NCI-H69 (cell line): Measurements from ENCODE around the gene CACNA2D1.

Experiments
- DNase-seq: peaks from one replicate; lab custom pipeline; 2025; lab: John Stamatoyannopoulos, UW

The CACNA2D1 gene

GRCh38 chr7:82230811-82231581 is 212.6 kb downstream of the CACNA2D1 start:
- peak; percentile 89 for DNase-seq

- DNase-seq = no peak
Observed at GRCh38 chr7:82229164-82229563, 214.4 kb downstream of the CACNA2D1 start.

GRCh38 chr7:82226191-82226590 is 217.4 kb downstream of the CACNA2D1 start:
- DNase-seq = no peak

- no peak for DNase-seq
Observed at GRCh38 chr7:82224529-82224928, 219.0 kb downstream of the CACNA2D1 start.

- no peak for DNase-seq
Observed at GRCh38 chr7:82223580-82223979, 220.0 kb downstream of the CACNA2D1 start.

- no peak for DNase-seq
Observed at GRCh38 chr7:82221152-82221674, 222.4 kb downstream of the CACNA2D1 start.

GRCh38 chr7:82212466-82212865 is 231.1 kb downstream of the CACNA2D1 start:
- DNase-seq = no peak

- peak; percentile 58 for DNase-seq
Observed at GRCh38 chr7:82211333-82211732, 232.2 kb downstream of the CACNA2D1 start.

GRCh38 chr7:82210416-82211184 is 233.0 kb downstream of the CACNA2D1 start:
- peak; percentile 68 for DNase-seq

GRCh38 chr7:82209179-82209747 is 234.3 kb downstream of the CACNA2D1 start:
- peak; percentile 79 for DNase-seq

GRCh38 chr7:82204694-82205093 is 238.9 kb downstream of the CACNA2D1 start:
- peak; percentile 54 for DNase-seq

- no peak for DNase-seq
Observed at GRCh38 chr7:82202965-82203364, 240.6 kb downstream of the CACNA2D1 start.

- DNase-seq = peak; percentile 63
Observed at GRCh38 chr7:82202107-82202506, 241.5 kb downstream of the CACNA2D1 start.

- no peak for DNase-seq
Observed at GRCh38 chr7:82200601-82201000, 243.0 kb downstream of the CACNA2D1 start.

- DNase-seq = peak; percentile 70
Observed at GRCh38 chr7:82194016-82194643, 249.4 kb downstream of the CACNA2D1 start.

- DNase-seq = no peak
Observed at GRCh38 chr7:82188636-82189035, 254.9 kb downstream of the CACNA2D1 start.

- DNase-seq = no peak
Observed at GRCh38 chr7:82185443-82185842, 258.1 kb downstream of the CACNA2D1 start.

GRCh38 chr7:82183634-82184033 is 259.9 kb downstream of the CACNA2D1 start:
- no peak for DNase-seq

- peak; percentile 55 for DNase-seq
Observed at GRCh38 chr7:82179311-82179710, 264.3 kb downstream of the CACNA2D1 start.

GRCh38 chr7:82175319-82175718 is 268.3 kb downstream of the CACNA2D1 start:
- DNase-seq = peak; percentile 79

GRCh38 chr7:82173400-82174021 is 270.1 kb downstream of the CACNA2D1 start:
- peak; percentile 68 for DNase-seq

- DNase-seq = peak; percentile 90
Observed at GRCh38 chr7:82172881-82173280, 270.7 kb downstream of the CACNA2D1 start.
